ENCODE measurements around the gene WDR20.

The WDR20 gene

DNA sequence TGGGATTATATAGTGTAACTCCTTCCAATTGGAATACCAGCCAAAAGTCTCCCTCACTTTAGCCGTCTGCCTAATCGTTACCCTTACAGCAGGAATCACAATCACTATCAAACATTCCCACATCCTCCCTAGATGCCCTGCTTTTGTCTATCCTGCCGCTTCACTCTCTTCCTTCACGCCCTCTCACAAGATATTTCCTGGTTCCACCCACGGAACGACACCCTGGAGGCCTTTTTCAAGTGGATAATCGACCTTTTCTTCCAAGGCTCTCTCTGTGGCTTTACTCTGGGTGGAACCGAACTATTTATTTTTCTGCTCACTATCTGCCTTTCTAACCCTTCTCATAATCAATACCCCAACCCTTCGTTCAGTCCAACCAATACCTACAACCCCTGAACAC lies 106.4 kb downstream of the WDR20 start:
- no peak for DNase-seq

- no peak for DNase-seq
Measured at GRCh38 chr14:102248121-102248520, 108.4 kb downstream of the WDR20 start.

GRCh38 chr14:102249041-102249440 lies 109.3 kb downstream of the WDR20 start:
- DNase-seq, result no peak

- no peak for DNase-seq
Measured at GRCh38 chr14:102249981-102250380, 110.3 kb downstream of the WDR20 start.

- no peak for DNase-seq
Measured at GRCh38 chr14:102250636-102251035, 110.9 kb downstream of the WDR20 start.

DNA sequence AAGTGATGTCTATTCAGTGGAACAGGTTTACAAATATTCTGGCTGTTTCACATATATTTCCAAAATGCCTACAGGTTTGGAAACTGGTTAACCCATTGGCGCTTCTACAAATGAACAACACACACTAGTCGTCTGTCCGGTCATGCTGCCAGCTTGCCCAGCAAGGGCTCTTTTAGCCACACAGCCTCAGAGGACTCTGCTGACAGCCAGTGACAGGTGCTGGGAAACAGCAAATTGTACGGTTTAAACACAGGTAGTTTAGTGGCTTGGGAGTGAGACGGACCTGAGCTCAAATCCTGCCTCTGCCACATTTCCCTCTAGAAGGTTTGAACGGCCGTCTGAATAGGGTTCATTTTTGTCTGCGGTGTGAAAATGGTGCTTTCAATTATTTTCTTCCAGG lies 111.5 kb downstream of the WDR20 start:
- DNase-seq, result no peak

DNA sequence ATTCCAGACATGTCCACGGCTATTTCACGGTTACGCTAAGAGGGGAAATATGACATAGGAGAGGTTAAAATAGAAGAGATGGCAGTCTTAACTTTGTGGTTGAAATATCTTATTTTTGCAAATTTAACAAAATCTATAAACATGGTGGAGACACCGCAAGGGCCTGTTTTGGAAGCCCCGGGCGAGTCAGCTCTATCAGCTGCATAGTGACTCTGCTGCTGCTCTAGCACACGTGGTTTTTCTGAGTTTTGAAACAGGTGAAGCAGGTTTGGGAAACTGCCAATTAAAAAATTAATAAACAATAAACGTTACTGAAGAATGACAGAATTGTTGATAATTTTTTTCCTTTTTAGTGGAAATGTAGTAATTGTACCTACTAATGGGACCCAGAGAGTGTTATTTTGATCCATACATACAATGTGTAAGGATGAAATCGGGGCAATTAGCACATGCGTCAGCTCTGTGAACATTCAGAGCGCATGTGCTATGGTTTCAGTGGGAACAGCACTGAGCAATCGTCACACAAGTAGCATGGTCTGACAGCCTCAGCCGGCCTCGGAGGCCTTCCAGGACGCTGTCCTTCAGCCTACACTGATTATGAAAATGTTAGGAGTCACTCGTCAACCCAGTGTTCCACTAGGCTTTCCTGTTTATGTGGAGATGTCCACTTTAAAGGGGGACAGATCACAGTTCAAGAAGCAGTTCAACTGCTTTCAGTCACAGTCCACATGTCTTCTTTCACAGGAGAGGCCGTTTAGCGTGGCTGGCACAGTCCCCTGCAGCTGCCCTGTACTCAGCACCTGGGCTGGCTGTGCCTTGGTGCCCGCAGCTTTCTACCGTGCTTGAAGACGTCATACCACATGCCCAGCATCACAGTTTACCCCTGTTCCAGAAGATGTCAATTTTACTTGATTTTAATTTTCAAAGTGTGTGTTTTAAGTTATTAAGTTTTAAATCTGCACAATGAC lies 113.4 kb downstream of the WDR20 start:
- no peak for DNase-seq

GRCh38 chr14:102255401-102256190 lies 115.9 kb downstream of the WDR20 start:
- DNase-seq, result no peak

DNA sequence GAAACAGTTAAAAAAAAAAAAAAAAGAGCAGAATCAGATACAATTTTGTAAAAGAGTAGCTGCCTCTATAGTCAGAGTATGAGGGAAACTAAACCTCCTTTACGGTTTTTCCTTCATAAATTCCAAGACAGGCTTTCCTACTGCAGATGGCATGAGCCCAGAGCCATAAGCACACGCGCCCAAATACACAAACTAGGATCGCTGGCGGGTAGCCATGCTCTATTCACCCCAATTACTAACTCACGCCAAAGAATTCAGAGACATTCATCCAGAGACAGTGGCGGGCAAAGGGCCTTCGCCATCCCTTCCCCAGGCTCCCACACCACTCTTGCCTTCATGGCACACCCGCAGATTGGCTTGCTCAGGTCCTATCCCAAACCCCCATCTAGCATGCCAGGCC lies 117.0 kb downstream of the WDR20 start:
- DNase-seq, result no peak

DNA sequence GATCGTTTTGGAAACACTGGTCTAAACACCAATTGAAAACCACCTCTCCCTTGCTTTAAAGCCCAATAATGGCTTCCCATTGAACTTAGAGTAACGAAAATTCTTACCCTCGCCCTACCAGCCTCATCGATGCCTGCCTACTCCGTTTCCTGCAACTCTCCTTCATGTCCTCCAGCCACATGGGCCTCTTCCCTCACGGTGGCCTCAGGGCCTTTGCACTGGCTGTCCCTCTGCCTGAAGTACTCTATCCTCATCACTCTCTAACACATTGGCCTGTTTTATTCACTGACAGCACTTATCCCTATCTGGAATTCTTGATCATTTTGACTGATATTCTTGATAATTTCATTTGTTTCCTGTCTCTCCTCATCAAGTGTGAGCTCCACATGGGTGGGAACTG lies 118.4 kb downstream of the WDR20 start:
- no peak for DNase-seq

Data from activated gamma-delta T cell treated with Interleukin-2 at 50 U/mL for 16 hours (primary cell).